A549 (cell line): ENCODE results near the gene ARFRP1. TPM values are rescaled to one million over a fixed set of nuclear protein-coding genes. Genes with fewer than 3 reads are reported as not detected.

Source experiments
- ATAC-seq, 2 experiments: fragments of 200-7000 bp in 1 of 2; fragments of >200 bp in 1 of 2; cut with Nextera tagmentation in 1 of 2; cut with Tn5 transposase in 1 of 2; 3 replicates each; pipeline versions ENCODE4 v1.8.0 to v1.9.1; 2018 to 2020; ENCODE audit warnings: mild to moderate bottlenecking in 1 of 2, moderate library complexity in 1 of 2
- CTCF ChIA-PET: fragments of 300-600 bp; sonication (Branson Sonifier 250); formaldehyde crosslinking; extraction: SDS; loops from one replicate; lab custom pipeline; 2021; ENCODE audit warnings: antibody characterized with exemption, inconsistent platforms; lab: Yijun Ruan, JAX
- POLR2A ChIA-PET: fragments of 350-600 bp; formaldehyde crosslinking; extraction: SDS; loops from one replicate; lab custom pipeline; 2021; ENCODE audit warnings: antibody characterized with exemption, inconsistent platforms; lab: Yijun Ruan, JAX
- DNase-seq, 2 experiments: peaks; one replicate each; pipeline versions ENCODE4 v3.0.0 to v3.0.0-alpha.2; 2011 to 2016; ENCODE audit warnings: low read depth in 1 of 2, low spot score in 1 of 2
- FAIRE-seq: peaks from 2 replicates; lab custom pipeline; 2011; peaks lifted over from hg19 to GRCh38; lab: Jason Lieb, UNC
- H3K27ac ChIP-seq, 2 experiments: fragments of >200 bp; sonication (Bioruptor Twin); formaldehyde crosslinking; 3 replicates each; pipeline ENCODE4 v1.5.1; 2016 to 2017
- H3K4me1 ChIP-seq: fragments of >200 bp; sonication (Bioruptor Twin); formaldehyde crosslinking; 3 replicates; pipeline ENCODE4 v1.6.1; 2016
- H3K4me2 ChIP-seq: fragments of >200 bp; sonication (Bioruptor Twin); formaldehyde crosslinking; 3 replicates; pipeline ENCODE4 v1.6.1; 2016
- H3K4me3 ChIP-seq: fragments of >200 bp; sonication (Bioruptor Twin); formaldehyde crosslinking; 3 replicates; pipeline ENCODE4 v1.5.1; 2016
- H3K9me3 ChIP-seq: fragments of >200 bp; sonication (Bioruptor Twin); formaldehyde crosslinking; 3 replicates; pipeline ENCODE4 v1.6.1; 2016
- BHLHE40 ChIP-seq: IDR thresholded peaks from 2 replicates; pipeline ENCODE4 v1.6.1; 2012; ENCODE audit warnings: low read depth, low read length, inconsistent platforms
- CBX8 ChIP-seq: fragments of 200-600 bp; sonication (generic); IDR thresholded peaks from 2 replicates; pipeline ENCODE4 v1.6.1; 2016
- CEBPB ChIP-seq, 2 experiments: fragments of >200 bp in 1 of 2; sonication (Bioruptor Twin) in 1 of 2; formaldehyde crosslinking in 1 of 2; IDR thresholded peaks; 2 replicates each; pipeline ENCODE4 v1.6.1; 2012 to 2016
- EHF ChIP-seq: fragments of 250-450 bp; sonication (Bioruptor Pico); IDR thresholded peaks from 2 replicates; pipeline ENCODE4 v1.5.0; 2020; ENCODE audit warnings: mild to moderate bottlenecking
- EP300 ChIP-seq, 2 experiments: fragments of >200 bp; sonication (Bioruptor Twin); formaldehyde crosslinking; IDR thresholded peaks; 2 replicates in 1 of 2; 3 replicates in 1 of 2; pipeline ENCODE4 v1.6.1; 2016 to 2017
- HDAC2 ChIP-seq: fragments of 200-600 bp; sonication (generic); IDR thresholded peaks from 2 replicates; pipeline ENCODE4 v1.6.1; 2016
- HES2 ChIP-seq: fragments of >200 bp; sonication (Bioruptor Twin); formaldehyde crosslinking; IDR thresholded peaks from 2 replicates; pipeline ENCODE4 v1.6.1; 2016
- MAFK ChIP-seq: fragments of 450-650 bp; IDR thresholded peaks from 2 replicates; pipeline ENCODE4 v1.6.1; 2014; ENCODE audit not compliant: partially characterized antibody
- NR3C1 ChIP-seq: fragments of >200 bp; sonication (Bioruptor Twin); formaldehyde crosslinking; IDR thresholded peaks from 3 replicates; pipeline ENCODE4 v1.6.1; 2017
- RARB ChIP-seq: fragments of 250-450 bp; sonication (Bioruptor Pico); IDR thresholded peaks from 2 replicates; pipeline ENCODE4 v1.8.0; 2021; ENCODE audit warnings: mild to moderate bottlenecking, moderate library complexity
- RFX5 ChIP-seq: fragments of 450-650 bp; IDR thresholded peaks from 2 replicates; pipeline ENCODE4 v1.7.1; 2014; ENCODE audit warnings: antibody characterized with exemption, mild to moderate bottlenecking, moderate library complexity
- RNF2 ChIP-seq: fragments of 200-600 bp; sonication (generic); IDR thresholded peaks from 2 replicates; pipeline ENCODE4 v1.6.1; 2016; ENCODE audit warnings: low read depth, mild to moderate bottlenecking, antibody characterized with exemption, moderate library complexity, borderline replicate concordance
- TFCP2L1 ChIP-seq: fragments of 250-450 bp; sonication (Bioruptor Pico); IDR thresholded peaks from 2 replicates; pipeline ENCODE4 v1.5.0; 2021; ENCODE audit warnings: mild to moderate bottlenecking
- TP53 ChIP-seq: fragments of 250-450 bp; sonication (Bioruptor Pico); IDR thresholded peaks from 2 replicates; pipeline ENCODE4 v1.5.0; 2021; ENCODE audit warnings: mild to moderate bottlenecking, moderate library complexity
- ZNF302 ChIP-seq: fragments of 250-450 bp; sonication (Bioruptor Pico); IDR thresholded peaks from 2 replicates; pipeline ENCODE4 v1.9.0; 2021; ENCODE audit warnings: inconsistent platforms, mild to moderate bottlenecking, moderate library complexity
- WGBS: methylation state at CpG from one replicate; pipeline ENCODE4 v1.1.6; 2017; ENCODE audit errors: missing lambda C conversion rate; 5-methylcytosine and 5-hydroxymethylcytosine counted together
- polyA plus RNA-seq, 4 experiments: library from polyadenylated mRNA; depleted of rRNA in 3 of 4; stranded (reverse); fragments of >200 nt; fragmentation: RNase III in 1 of 4; extraction: RNeasy Plus Mini Kit Qiagen cat#74134 plus additional on column Dnase treatment in 1 of 4; gene quantifications; 2 replicates in 3 of 4; 3 replicates in 1 of 4; pipeline ENCODE4 v1.2.3, GENCODE V29; 2011 to 2017
- TF ChIP-seq, protein P1 (sequence below): fragments of >200 bp; sonication (Bioruptor Twin); formaldehyde crosslinking; IDR thresholded peaks from 3 replicates; pipeline ENCODE4 v1.6.1; 2016
- TF ChIP-seq, protein P2 (sequence below): IDR thresholded peaks from 2 replicates; pipeline ENCODE4 v1.6.1; 2012; ENCODE audit warnings: low read depth, borderline replicate concordance
- TF ChIP-seq, protein P3 (sequence below): IDR thresholded peaks from 2 replicates; pipeline ENCODE4 v1.6.1; 2012

ARFRP1 gene
- polyA plus RNA-seq, 2 of the 4 experiments (the other 2 are of a cell fraction): 25.1 to 29.7 TPM

DNA sequence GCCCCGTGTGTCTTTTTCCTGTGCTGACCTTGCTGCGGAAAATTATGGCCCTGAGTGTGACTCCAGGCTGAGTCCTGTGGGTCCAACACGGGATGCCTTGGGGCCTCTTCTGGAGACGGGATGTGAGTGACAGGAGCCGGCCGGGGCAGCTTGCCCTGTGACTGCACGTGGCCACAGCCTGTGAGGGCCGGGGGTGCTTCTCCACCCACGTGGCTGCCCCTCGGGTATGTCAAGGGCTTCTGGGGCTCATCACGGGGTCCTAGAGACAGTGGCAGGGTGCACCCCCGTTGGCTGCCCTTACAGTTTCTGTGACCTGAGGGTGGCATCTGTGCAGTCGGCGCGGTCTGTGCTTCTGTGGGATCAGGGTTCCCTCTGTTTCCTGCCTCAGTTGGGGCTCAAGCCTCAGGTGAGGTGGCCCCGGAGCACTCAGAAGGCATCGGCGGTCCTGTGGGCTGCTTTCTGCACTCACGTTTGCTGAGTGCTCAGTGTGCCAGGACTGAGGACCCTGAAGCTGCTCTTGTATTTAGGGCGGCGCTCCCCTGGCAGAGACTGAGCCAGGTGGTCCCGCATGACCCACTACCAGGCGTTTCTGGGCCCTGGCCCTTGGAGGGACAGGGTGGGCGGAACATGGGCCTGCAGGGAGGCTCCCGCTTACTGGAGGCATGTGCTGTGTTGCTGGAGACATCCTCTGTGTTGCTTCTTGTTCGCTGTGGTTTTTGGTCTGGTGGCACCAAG lies 44.3 kb downstream of the ARFRP1 start:
- FAIRE-seq (no peak), ATAC-seq (no peak), DNase-seq (no peak)
- no peak overlapping the region for H3K4me3 ChIP-seq
- H3K9me3 ChIP-seq: no peaks in the 10 kb centered on the region
- no peak overlapping the region for H3K27ac ChIP-seq
- 91% methylated on average over 19 of the region's 26 CpGs for WGBS
- CTCF ChIA-PET: no interaction called here
- H3K4me1 ChIP-seq: peaks cover 6% of the 10 kb centered on the region; the same call in 2 of the 3 replicates
- POLR2A ChIA-PET: no interaction called here
- no peak overlapping the region for H3K4me2 ChIP-seq
- TF ChIP-seq, protein P1, sequence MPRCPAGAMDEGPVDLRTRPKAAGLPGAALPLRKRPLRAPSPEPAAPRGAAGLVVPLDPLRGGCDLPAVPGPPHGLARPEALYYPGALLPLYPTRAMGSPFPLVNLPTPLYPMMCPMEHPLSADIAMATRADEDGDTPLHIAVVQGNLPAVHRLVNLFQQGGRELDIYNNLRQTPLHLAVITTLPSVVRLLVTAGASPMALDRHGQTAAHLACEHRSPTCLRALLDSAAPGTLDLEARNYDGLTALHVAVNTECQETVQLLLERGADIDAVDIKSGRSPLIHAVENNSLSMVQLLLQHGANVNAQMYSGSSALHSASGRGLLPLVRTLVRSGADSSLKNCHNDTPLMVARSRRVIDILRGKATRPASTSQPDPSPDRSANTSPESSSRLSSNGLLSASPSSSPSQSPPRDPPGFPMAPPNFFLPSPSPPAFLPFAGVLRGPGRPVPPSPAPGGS: no peak

DNA sequence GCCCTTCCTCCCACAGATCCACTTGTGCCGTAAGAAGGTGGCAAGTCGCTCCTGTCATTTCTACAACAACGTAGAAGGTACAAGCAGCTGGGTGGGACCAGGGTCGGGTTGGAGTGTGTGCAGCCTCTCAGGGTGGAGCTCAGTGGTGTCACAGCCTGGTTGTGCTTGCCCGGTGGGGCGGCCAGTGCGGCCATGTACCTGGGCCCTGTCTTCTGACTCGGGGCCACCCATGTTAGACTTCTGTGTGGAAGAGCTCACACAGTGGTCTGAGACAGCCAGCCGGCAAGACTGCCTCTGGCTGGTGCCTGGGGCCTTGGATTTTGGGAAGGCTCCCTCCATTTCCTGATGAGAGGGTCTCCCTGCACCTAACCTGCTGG lies 45.0 kb downstream of the ARFRP1 start:
- ATAC-seq (no peak), FAIRE-seq (no peak), DNase-seq (no peak)
- no peak overlapping the region for H3K4me2 ChIP-seq
- no peak overlapping the region for H3K27ac ChIP-seq
- no peaks in the 10 kb centered on the region for H3K9me3 ChIP-seq
- H3K4me1 ChIP-seq: peaks cover 6% of the 10 kb centered on the region; the same call in 2 of the 3 replicates
- ChIA-PET POLR2A (no interaction called here), CTCF (interaction anchor here (0.9 to 2.7 kb wide), 2 partner anchors 18 to 311 kb away, joined by 4 to 8 read pairs; no protein-coding TSS in a partner anchor)
- no peak for TF ChIP-seq RARB (CRISPR knock-in tag)
- no peak for TF ChIP-seq CEBPB (IDR thresholded peaks at IDR 0.05)
- no peak for TF ChIP-seq BHLHE40
- no peak for TF ChIP-seq MAFK
- TF ChIP-seq, protein P2, sequence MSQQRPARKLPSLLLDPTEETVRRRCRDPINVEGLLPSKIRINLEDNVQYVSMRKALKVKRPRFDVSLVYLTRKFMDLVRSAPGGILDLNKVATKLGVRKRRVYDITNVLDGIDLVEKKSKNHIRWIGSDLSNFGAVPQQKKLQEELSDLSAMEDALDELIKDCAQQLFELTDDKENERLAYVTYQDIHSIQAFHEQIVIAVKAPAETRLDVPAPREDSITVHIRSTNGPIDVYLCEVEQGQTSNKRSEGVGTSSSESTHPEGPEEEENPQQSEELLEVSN: no peak
- WGBS: 84% methylated on average over 9 of the region's 9 CpGs
- H3K4me3 ChIP-seq: no peak overlapping the region

DNA sequence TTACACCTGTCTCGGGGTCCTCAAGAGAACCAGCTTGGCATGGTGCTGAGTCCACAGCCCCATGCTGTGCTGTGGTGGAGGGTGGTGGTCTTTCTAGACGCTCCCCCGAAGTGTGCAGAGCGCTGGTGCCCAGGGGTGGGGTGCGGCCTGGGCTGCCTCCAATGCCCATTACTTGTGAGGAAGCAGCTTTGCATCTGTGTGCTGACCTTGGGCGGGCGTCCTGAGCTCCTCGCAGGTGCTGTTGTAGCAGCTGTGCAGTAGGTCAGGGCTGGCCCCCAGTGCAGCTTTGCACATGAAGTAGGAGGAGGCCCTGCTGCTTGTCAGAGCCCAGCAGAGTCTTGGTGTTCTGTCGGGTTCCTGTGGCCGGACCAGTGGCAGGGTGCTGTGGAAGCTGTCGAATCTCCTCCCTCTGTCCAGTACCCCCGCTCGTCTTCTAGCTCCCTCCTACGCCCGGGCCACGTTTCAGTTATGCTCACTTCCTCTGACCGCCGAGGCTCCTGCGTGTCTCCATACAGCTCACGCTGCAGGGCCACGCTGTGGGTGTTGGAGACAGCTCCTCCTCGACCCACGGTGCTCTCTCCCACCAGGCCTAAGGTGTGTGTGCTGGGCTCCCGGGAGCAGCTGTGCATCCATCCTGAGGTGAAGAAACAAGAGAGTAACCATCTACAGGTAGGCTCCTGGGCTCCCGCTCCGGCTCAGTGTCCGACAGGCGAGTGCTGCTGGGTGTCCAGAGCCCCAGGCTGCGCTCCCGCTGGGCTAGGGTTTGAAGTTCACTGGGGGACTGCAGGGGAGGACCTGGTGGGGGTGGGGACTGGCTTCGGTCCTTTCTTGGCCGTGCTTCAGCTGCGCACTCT lies 45.6 kb downstream of the ARFRP1 start:
- Histone ChIP-seq H3K9me3 (no peaks in the 10 kb centered on the region), H3K4me1 (peaks cover 6% of the 10 kb centered on the region; the same call in 2 of the 3 replicates), H3K4me3 (no peak overlapping the region), H3K27ac (no peak overlapping the region), H3K4me2 (no peak overlapping the region)
- POLR2A ChIA-PET: no interaction called here
- no peak for DNase-seq
- no peak for ATAC-seq
- CTCF ChIA-PET: interaction anchor here (0.9 to 2.7 kb wide), 4 partner anchors 19 to 312 kb away, joined by 3 to 9 read pairs (median 6); partner anchors contain the start of gene PTK6
- WGBS: 89% methylated on average over 23 of the region's 33 CpGs
- TF ChIP-seq TP53 (CRISPR knock-in tag) (no peak), NR3C1 (no peak), RNF2 (no peak), RFX5 (no peak)
- FAIRE-seq: no peak

DNA sequence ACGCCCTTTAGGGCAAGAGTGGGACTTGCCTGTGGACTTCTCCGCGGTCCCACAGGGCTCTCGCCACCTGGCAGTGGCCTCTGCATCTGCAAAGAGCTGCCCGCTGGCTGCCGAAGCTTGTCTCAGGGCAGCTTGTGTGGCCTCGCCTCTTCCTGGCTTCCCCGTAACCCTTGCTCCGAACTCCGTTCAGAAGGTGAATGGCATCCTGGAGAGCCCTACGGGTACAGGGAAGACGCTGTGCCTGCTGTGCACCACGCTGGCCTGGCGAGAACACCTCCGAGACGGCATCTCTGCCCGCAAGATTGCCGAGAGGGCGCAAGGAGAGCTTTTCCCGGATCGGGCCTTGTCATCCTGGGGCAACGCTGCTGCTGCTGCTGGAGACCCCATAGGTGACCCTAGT lies 46.7 kb downstream of the ARFRP1 start:
- H3K4me2 ChIP-seq: no peak overlapping the region
- FAIRE-seq: no peak
- H3K9me3 ChIP-seq: no peaks in the 10 kb centered on the region
- no peak overlapping the region for H3K27ac ChIP-seq
- no peak for ATAC-seq
- CTCF ChIA-PET: interaction anchor here (1.0 to 2.7 kb wide), 3 partner anchors 20 to 132 kb away, joined by 3 to 9 read pairs (median 8); partner anchors contain the start of gene PTK6
- H3K4me1 ChIP-seq: peaks cover 6% of the 10 kb centered on the region; the same call in 2 of the 3 replicates
- no peak overlapping the region for H3K4me3 ChIP-seq
- no peak for DNase-seq
- 93% methylated on average over 22 of the region's 22 CpGs for WGBS
- TF ChIP-seq HDAC2 (no peak), CBX8 (no peak), EP300 (IDR thresholded peaks at IDR 0.05) (no peak), TFCP2L1 (no peak), EHF (CRISPR knock-in tag) (no peak), RFX5 (no peak), HES2 (no peak), TP53 (CRISPR knock-in tag) (no peak), ZNF302 (no peak)
- TF ChIP-seq, protein P3, sequence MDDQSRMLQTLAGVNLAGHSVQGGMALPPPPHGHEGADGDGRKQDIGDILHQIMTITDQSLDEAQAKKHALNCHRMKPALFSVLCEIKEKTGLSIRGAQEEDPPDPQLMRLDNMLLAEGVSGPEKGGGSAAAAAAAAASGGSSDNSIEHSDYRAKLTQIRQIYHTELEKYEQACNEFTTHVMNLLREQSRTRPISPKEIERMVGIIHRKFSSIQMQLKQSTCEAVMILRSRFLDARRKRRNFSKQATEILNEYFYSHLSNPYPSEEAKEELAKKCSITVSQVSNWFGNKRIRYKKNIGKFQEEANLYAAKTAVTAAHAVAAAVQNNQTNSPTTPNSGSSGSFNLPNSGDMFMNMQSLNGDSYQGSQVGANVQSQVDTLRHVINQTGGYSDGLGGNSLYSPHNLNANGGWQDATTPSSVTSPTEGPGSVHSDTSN: no peak
- TF ChIP-seq, all 56 proteins: peak for 0
- POLR2A ChIA-PET: no interaction called here
